ENCODE data around the gene DISP3.

The DISP3 gene

DNA sequence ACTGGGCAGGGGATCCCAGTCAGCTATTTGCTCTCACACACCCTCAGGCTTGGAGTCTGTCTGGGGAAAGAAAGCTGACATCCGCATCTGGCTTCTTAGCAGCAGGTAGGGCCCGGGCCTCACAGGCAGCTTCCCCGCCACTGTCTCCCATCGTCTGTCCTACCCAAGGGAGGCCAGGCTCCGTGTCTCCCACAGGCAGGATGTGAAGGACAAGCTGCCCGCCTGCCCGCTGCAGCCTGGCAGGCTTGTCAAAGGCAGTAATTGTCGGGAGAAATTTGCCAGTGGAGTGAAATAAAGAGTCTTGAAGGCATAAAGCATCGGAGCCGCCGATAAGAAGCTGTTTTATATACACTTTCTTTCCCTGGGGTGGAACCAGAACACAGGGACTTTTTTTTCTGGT is 44.0 kb upstream of the DISP3 start:
- H3K4me3 ChIP-seq (replicated peaks; ENCODE audit: low read depth, low read length), result no peak overlapping the region
- DNase-seq (ENCODE audit: low read depth), result no peak
- TF ChIP-seq, protein P1, sequence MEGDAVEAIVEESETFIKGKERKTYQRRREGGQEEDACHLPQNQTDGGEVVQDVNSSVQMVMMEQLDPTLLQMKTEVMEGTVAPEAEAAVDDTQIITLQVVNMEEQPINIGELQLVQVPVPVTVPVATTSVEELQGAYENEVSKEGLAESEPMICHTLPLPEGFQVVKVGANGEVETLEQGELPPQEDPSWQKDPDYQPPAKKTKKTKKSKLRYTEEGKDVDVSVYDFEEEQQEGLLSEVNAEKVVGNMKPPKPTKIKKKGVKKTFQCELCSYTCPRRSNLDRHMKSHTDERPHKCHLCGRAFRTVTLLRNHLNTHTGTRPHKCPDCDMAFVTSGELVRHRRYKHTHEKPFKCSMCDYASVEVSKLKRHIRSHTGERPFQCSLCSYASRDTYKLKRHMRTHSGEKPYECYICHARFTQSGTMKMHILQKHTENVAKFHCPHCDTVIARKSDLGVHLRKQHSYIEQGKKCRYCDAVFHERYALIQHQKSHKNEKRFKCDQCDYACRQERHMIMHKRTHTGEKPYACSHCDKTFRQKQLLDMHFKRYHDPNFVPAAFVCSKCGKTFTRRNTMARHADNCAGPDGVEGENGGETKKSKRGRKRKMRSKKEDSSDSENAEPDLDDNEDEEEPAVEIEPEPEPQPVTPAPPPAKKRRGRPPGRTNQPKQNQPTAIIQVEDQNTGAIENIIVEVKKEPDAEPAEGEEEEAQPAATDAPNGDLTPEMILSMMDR (IDR thresholded peaks at IDR 0.05; ENCODE audit: low read length, missing control alignments), result no peak

DNA sequence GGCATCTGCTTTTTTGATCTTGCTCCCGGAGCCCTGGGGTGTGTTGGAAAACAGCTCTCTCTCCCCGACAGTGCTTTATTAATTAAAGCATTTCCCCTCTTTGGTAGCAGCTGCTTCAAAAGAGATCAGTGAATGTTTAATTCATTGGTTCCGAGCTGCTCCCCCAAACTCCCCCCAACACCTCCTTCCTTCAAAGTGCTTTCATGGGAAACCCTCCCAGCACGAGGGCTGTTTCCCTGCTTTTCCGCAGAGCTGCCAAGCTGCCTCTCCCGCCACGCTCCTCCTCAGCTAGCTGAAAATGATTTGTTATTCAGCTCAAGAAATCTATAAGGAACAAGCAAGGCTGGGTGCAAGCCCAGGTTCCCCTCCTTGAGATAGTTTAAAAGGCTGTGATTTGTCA is 40.0 kb upstream of the DISP3 start:
- no peak overlapping the region for H3K4me3 ChIP-seq (replicated peaks; ENCODE audit: low read depth, low read length)
- DNase-seq (ENCODE audit: low read depth), result no peak
- TF ChIP-seq, protein P1 (IDR thresholded peaks at IDR 0.05; ENCODE audit: low read length, missing control alignments), result no peak

DNA sequence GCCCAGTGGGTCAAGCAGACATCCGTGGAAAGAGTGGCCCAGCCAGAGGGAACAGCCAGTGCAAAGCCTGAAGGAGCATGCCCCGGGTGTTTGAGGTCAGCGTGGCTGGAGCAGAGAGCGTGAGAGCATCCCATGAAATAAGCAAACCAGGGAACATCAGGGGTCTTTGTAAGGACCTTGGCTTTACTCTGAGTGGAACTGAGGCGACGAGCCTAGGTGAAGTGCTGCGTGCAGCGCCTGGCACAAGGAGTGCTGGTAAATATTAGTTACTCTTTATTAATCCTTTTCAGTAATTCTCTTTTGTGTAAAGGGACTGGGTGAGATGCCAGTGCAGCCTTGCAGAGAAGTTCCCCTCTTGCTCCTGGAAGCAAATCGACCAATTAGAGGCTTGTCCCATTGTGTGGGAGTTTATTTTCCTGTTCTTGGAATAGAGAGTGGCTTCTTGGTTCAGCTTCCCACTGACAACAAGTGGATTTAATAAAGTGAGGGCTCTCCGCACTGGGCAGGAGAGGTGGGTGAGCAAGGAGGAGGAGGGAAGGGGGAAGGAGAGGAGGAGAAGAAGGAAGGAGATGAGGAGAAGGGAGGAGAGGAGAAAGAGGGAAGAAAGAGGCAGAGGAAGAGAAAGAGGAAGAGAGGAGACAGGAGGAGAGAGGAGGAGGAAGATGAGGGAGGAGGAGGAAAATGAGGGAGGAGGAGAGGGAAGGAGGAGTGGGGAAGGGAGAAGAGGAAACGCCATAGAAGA is 37.6 kb upstream of the DISP3 start:
- no peak for DNase-seq (ENCODE audit: low read depth)
- TF ChIP-seq, protein P1 (IDR thresholded peaks at IDR 0.05; ENCODE audit: low read length, missing control alignments), result no peak
- H3K4me3 ChIP-seq (replicated peaks; ENCODE audit: low read depth, low read length), result no peak overlapping the region

DNA sequence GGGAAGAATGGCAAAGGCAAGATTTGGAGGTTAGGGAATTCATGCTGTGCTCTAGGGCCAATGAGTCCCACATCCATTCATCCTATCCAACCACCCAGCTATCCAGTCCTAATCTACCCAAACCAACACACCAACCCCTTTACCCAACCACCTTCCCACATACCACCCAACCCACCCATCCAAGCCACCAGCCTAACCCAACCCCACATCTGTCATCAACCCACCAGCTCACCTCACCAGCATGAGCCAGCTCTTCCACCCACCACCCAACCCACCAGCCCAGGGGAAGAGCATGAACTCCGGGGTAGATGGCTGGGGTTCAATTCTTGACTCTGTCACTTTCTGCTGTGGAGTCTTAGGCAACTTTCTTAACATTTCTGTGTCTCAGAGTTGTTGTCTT is 35.9 kb upstream of the DISP3 start:
- no peak overlapping the region for H3K4me3 ChIP-seq (replicated peaks; ENCODE audit: low read depth, low read length)
- TF ChIP-seq, protein P1 (IDR thresholded peaks at IDR 0.05; ENCODE audit: low read length, missing control alignments), result no peak

DNA sequence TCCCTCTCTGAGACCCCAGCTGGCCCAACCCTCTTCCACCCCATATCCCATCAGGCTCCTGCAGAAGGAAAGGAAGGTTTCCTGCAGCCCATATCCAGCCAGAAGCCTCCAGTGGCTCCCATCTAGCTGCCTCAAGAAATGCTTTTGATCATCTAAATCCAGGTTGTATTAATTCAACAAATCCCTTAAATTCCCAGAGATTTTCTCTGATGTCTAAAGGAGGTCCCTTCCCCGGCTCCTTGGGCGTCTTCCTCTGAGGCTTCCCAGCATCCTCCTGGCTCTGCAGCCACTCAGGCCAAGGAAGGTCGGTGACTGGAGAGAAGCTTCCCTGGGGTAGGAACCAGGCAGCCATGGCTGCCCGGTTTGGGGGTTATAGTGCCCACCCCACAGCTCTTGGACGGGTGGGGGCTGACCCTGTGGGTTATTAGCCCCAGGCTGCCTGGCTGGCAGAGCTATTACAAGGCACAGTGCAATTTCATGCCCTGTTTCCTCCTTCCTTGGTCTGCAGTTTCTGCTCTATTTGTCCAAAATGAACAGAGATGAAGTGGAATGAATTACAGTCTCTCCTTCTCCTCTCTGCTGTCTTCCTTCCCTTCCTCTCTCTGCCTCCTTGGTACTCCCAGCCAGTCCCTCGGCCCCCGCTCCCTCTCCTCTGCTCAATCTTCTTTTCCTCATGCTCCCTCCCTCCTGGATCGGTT is 34.8 kb upstream of the DISP3 start:
- DNase-seq (ENCODE audit: low read depth), result no peak
- TF ChIP-seq, protein P1 (IDR thresholded peaks at IDR 0.05; ENCODE audit: low read length, missing control alignments), result no peak
- no peak overlapping the region for H3K4me3 ChIP-seq (replicated peaks; ENCODE audit: low read depth, low read length)

More for the DNA sequence above, 35.9 kb upstream of the DISP3 start:
- no peak for DNase-seq (ENCODE audit: low read depth)

DNA sequence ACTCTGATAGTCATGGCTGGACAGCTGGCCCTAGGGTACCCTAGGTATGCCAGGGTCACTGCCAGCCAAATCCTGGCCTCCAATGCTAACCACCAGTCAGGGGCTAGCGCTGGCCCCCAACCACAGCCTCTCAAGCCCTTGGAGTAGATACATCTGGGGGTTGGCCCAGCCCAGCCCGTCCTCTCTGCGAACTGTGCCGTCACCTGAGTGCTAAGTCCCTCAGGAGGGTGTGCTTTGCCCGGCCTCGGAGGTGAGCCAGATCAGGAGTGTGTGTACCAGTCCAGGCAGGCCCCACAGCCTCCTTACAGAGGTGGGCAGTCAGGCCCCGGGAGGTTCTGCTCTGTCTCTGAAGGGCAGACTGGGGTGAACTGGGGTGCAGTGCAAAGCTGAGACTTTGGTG is 34.0 kb upstream of the DISP3 start:
- H3K4me3 ChIP-seq (replicated peaks; ENCODE audit: low read depth, low read length), result no peak overlapping the region
- TF ChIP-seq, protein P1 (IDR thresholded peaks at IDR 0.05; ENCODE audit: low read length, missing control alignments), result no peak
- no peak for DNase-seq (ENCODE audit: low read depth)
